Sigmoid colon (tissue), 7 donors: ENCODE data around the gene GPR180. TPM values are rescaled to one million over a fixed set of nuclear protein-coding genes. Genes with fewer than 3 reads are reported as not detected.

Source experiments
- DNase-seq: peaks from one replicate; pipeline ENCODE4 v3.0.0-alpha.2; 2019
- H3K27ac ChIP-seq, 4 donors: fragments of 200-600 bp; sonication (generic); one replicate each; pipeline ENCODE4 v1.5.1; 2016 to 2019; ENCODE audit warnings: mild to moderate bottlenecking in 1 of 4
- H3K27me3 ChIP-seq, 3 donors: fragments of 200-600 bp; sonication (generic); one replicate each; pipeline ENCODE4 v1.5.1; 2019; ENCODE audit warnings: mild to moderate bottlenecking in 1 of 3
- H3K36me3 ChIP-seq, 4 donors: fragments of 200-600 bp; sonication (generic); one replicate each; pipeline ENCODE4 v1.5.1; 2016 to 2019
- H3K4me1 ChIP-seq, 4 donors: fragments of 200-600 bp; sonication (generic); one replicate each; pipeline ENCODE4 v1.5.1; 2017 to 2019
- H3K4me3 ChIP-seq, 4 donors: fragments of 200-600 bp; sonication (generic); one replicate each; pipeline ENCODE4 v1.5.1; 2017 to 2019; ENCODE audit warnings: mild to moderate bottlenecking in 2 of 4, moderate library complexity in 1 of 4
- H3K9me3 ChIP-seq, 4 donors: fragments of 200-600 bp in 3 of 4; sonication (generic) in 3 of 4; one replicate each; pipeline versions ENCODE4 v1.5.1 to v1.6.1; 2013 to 2019
- EP300 ChIP-seq, 4 donors: sonication (generic); formaldehyde crosslinking; IDR thresholded peaks; one replicate each; pipeline ENCODE4 v1.6.1; 2017; ENCODE audit warnings: antibody characterized with exemption in 4 of 4
- POLR2A ChIP-seq, 2 donors: fragments of 450-650 bp; IDR thresholded peaks; one replicate each; pipeline ENCODE4 v1.6.1; 2016; ENCODE audit warnings: antibody characterized with exemption in 2 of 2, mild to moderate bottlenecking in 2 of 2, moderate library complexity in 2 of 2
- POLR2AphosphoS5 ChIP-seq, 4 donors: sonication (generic); formaldehyde crosslinking; IDR thresholded peaks; one replicate each; pipeline ENCODE4 v1.6.1; 2017; ENCODE audit warnings: antibody characterized with exemption in 4 of 4
- WGBS, 2 donors: extraction: QIAGEN DNeasy Blood & Tissue Kit; methylation state at CpG; one replicate each; pipeline ENCODE4 v1.1.7; 2013; 5-methylcytosine and 5-hydroxymethylcytosine counted together
- intact Hi-C: fragments of 100-400 bp; cut with DNase I; formaldehyde crosslinking; loops from one replicate; pipeline ENCODE4 v1.15.1; 2023
- polyA plus RNA-seq, 3 donors: library from polyadenylated mRNA; stranded (reverse); fragments of 200-250 nt; gene quantifications; one replicate each; pipeline ENCODE4 v1.2.3, GENCODE V29; 2013
- total RNA-seq, 4 donors: library from RNA; depleted of rRNA; stranded (reverse); fragments of >200 nt; gene quantifications; one replicate each; pipeline ENCODE4 v1.1.0, GENCODE V29; 2016
- TF ChIP-seq, protein P1 (sequence below), 4 experiments: fragments of 450-650 bp in 3 of 4; fragments of 200-600 bp in 1 of 4; IDR thresholded peaks; one replicate each; pipeline ENCODE4 v1.5.1; 2016 to 2019; ENCODE audit warnings: antibody characterized with exemption in 4 of 4, mild to moderate bottlenecking in 3 of 4, moderate library complexity in 2 of 4
- donor health status: healthy with polysubstance abuse.
- donor health status: Bipolar disorder and iron deficiency.
- donor health status: healthy.

The GPR180 gene
- total and polyA plus RNA-seq, 7 donors, result 0.69 to 6.9 (median 4.9) TPM

DNA sequence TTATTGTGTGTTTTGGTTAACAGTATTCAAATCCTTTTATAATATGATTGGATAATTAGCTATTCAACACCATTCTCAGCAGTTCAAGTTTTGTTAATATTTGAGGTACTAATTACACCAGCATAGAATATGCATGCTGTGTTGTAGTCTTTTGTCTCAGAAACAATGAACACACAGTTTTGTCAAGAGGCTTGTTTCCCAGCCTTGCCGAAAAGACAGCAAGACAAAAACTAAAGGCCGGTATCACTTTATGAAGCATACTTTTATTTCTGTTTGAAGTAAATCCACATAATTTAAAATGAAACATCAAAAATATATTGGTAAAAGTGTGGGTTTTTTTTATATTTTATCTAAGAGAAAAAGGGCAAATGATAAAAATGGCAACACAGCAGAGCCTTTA, 7.5 kb downstream of the GPR180 start:
- Histone ChIP-seq H3K36me3 (peaks cover 0 to 48% (median 9%) of the 10 kb centered on the region in 4 donors), H3K4me1 (no peaks in the 10 kb centered on the region), H3K4me3 (no peak overlapping the region), H3K9me3 (no peaks in the 10 kb centered on the region), H3K27me3 (no peaks in the 10 kb centered on the region), H3K27ac (no peak overlapping the region)
- intact Hi-C loops, result no loop called here
- TF ChIP-seq EP300 (IDR thresholded peaks at IDR 0.05) (no peak), POLR2AphosphoS5 (IDR thresholded peaks at IDR 0.05) (no peak), POLR2A (IDR thresholded peaks at IDR 0.05) (no peak)
- TF ChIP-seq, protein P1, sequence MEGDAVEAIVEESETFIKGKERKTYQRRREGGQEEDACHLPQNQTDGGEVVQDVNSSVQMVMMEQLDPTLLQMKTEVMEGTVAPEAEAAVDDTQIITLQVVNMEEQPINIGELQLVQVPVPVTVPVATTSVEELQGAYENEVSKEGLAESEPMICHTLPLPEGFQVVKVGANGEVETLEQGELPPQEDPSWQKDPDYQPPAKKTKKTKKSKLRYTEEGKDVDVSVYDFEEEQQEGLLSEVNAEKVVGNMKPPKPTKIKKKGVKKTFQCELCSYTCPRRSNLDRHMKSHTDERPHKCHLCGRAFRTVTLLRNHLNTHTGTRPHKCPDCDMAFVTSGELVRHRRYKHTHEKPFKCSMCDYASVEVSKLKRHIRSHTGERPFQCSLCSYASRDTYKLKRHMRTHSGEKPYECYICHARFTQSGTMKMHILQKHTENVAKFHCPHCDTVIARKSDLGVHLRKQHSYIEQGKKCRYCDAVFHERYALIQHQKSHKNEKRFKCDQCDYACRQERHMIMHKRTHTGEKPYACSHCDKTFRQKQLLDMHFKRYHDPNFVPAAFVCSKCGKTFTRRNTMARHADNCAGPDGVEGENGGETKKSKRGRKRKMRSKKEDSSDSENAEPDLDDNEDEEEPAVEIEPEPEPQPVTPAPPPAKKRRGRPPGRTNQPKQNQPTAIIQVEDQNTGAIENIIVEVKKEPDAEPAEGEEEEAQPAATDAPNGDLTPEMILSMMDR (IDR thresholded peaks at IDR 0.05), result no peak
- no peak for DNase-seq
- whole genome bisulfite sequencing, 2 donors, result 97 to 99% methylated on average over 2 of the region's 2 CpGs

DNA sequence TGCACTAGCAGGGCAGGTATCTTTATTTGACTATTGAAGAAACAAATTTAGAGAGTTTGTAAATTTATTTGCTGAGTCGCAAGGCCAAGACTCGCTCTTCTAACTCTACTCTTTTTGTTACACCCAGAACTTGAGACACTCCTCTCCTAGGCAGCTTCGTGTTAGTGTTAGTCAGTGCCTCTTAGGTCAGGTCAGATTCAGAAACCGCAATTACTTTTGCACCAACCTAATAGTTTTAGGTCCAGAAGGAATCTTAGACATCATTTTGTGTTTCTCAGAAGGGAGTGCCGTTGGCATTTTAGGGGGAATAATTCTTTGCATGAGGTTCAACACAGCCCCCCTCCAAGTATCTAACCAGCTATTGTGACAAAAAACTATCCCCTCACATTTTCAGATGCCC, 8.8 kb downstream of the GPR180 start:
- Histone ChIP-seq H3K27ac (no peak overlapping the region), H3K9me3 (no peaks in the 10 kb centered on the region), H3K4me3 (no peak overlapping the region), H3K4me1 (no peaks in the 10 kb centered on the region), H3K27me3 (no peaks in the 10 kb centered on the region), H3K36me3 (peaks cover 0 to 51% (median 9%) of the 10 kb centered on the region in 4 donors)
- intact Hi-C loops, result no loop called here
- DNase-seq, result no peak
- WGBS, 2 donors, result 96% methylated on average over 5 of the region's 5 CpGs
- TF ChIP-seq EP300 (IDR thresholded peaks at IDR 0.05), result no peak
- TF ChIP-seq, protein P1 (IDR thresholded peaks at IDR 0.05), result no peak
- TF ChIP-seq POLR2AphosphoS5 (IDR thresholded peaks at IDR 0.05), result no peak
- TF ChIP-seq POLR2A (IDR thresholded peaks at IDR 0.05), result no peak

DNA sequence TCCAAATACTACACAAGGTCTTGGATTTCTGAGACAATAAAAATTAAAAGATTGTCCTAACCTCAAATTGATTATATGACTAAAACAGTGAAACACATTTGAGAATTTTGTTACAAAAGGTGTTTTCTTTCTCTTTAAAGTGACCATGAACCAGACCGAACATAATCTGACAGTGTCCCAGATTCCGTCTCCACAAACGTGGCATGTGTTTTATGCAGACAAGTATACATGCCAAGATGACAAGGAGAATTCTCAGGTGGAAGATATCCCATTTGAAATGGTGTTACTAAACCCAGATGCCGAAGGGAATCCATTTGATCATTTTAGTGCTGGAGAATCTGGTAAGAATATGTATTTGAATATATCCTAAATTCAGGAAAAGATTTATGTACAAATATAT, 10.4 kb downstream of the GPR180 start:
- WGBS, 2 donors, result 91 to 94% methylated on average over 4 of the region's 4 CpGs
- Histone ChIP-seq H3K9me3 (no peaks in the 10 kb centered on the region), H3K4me1 (no peaks in the 10 kb centered on the region), H3K36me3 (peaks cover 0 to 36% (median 3%) of the 10 kb centered on the region in 4 donors), H3K27me3 (no peaks in the 10 kb centered on the region), H3K4me3 (no peak overlapping the region), H3K27ac (no peak overlapping the region)
- intact Hi-C loops, result no loop called here
- TF ChIP-seq, protein P1 (IDR thresholded peaks at IDR 0.05), result no peak
- TF ChIP-seq POLR2AphosphoS5 (IDR thresholded peaks at IDR 0.05) (no peak), EP300 (IDR thresholded peaks at IDR 0.05) (no peak), POLR2A (IDR thresholded peaks at IDR 0.05) (no peak)
- DNase-seq, result no peak

DNA sequence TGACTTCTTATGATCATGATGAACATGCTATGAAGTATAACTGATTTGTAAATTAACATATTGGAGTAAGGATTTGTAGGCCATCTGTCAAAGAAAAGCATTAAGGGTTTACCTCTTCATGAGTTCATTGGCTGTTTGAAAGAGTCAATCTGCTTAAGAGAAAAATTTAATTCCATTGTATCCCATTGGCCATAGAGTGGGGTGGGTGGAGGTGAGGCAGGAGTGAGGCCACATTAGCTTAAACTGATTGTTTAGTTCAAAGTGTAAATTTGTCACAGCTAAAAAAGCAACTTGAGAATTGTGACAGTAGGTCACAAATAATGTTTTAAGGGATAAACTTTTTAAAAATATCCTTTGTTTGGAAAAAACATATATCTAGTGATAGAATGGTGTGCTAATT, 11.4 kb downstream of the GPR180 start:
- TF ChIP-seq, protein P1 (IDR thresholded peaks at IDR 0.05), result no peak
- TF ChIP-seq EP300 (IDR thresholded peaks at IDR 0.05), result no peak
- no peak for TF ChIP-seq POLR2AphosphoS5 (IDR thresholded peaks at IDR 0.05)
- TF ChIP-seq POLR2A (IDR thresholded peaks at IDR 0.05), result no peak
- no peaks in the 10 kb centered on the region for H3K9me3 ChIP-seq

DNA sequence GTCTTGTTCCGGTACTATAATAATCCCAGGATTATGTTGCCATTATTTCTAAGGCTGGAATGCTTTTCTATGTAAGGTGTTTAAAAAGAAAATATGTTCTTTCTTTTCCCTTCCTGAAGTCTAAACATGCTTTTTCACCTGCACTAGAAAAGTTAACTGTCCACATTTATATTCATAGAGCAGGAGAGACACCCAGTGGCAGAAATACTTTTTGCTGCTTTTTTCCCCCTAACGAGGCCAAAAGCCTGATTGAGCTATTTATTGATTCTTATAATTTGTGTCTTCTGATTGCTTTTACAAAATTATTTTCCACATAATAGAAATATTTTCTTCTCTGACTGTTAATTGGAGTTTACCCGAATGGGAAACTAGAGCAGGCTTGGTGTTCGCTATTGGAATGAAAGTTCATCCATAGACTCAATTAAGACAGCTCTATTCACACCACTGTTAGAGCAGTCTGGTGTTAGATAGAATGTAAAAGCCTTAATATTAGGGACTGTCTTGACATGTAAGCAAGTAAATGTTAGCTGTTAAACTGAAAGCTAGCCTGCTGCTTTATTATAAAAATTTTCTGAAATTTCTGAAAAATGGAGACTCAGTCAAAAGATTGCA, 15.8 kb downstream of the GPR180 start:
- H3K9me3 ChIP-seq, result no peaks in the 10 kb centered on the region
- DNase-seq, result no peak
- intact Hi-C loops, result loop anchor here (2.0 kb wide), 1 partner anchor 183 kb away; no protein-coding TSS in a partner anchor

More for the DNA sequence above, 11.4 kb downstream of the GPR180 start:
- intact Hi-C loops, result no loop called here
- H3K4me1 ChIP-seq, result no peaks in the 10 kb centered on the region
- H3K27me3 ChIP-seq, result no peaks in the 10 kb centered on the region
- H3K27ac ChIP-seq, result no peak overlapping the region
- DNase-seq, result no peak
- peaks cover 0 to 29% (median 3%) of the 10 kb centered on the region in 4 donors for H3K36me3 ChIP-seq
- H3K4me3 ChIP-seq, result no peak overlapping the region

More for the DNA sequence above, 15.8 kb downstream of the GPR180 start:
- H3K4me3 ChIP-seq, result no peak overlapping the region
- H3K27ac ChIP-seq, result no peak overlapping the region
- H3K27me3 ChIP-seq, result no peaks in the 10 kb centered on the region
- no peak for TF ChIP-seq EP300 (IDR thresholded peaks at IDR 0.05)
- TF ChIP-seq POLR2AphosphoS5 (IDR thresholded peaks at IDR 0.05), result no peak
- TF ChIP-seq, protein P1 (IDR thresholded peaks at IDR 0.05), result peak; percentile 26 to 70 (median 50)
- peaks cover 0 to 23% (median 4%) of the 10 kb centered on the region in 4 donors for H3K36me3 ChIP-seq
- no peaks in the 10 kb centered on the region for H3K4me1 ChIP-seq
- 69 to 70% methylated on average over 4 of the region's 4 CpGs for WGBS, 2 donors
